D721Med (cell line): ENCODE data around the gene EEFSEC.

Experiments
- DNase-seq: peaks from one replicate; pipeline ENCODE4 v3.0.0; 2011; ENCODE audit warnings: low spot score; ENCODE audit not compliant: insufficient read length
- FAIRE-seq: peaks from 2 replicates; lab custom pipeline; 2011; peaks lifted over from hg19 to GRCh38; lab: Jason Lieb, UNC
- CTCF ChIP-seq: IDR thresholded peaks from 2 replicates; pipeline ENCODE4 v1.5.1; 2012; ENCODE audit warnings: mild to moderate bottlenecking, control low read depth; ENCODE audit not compliant: insufficient read depth; ENCODE audit errors: missing control alignments

The EEFSEC gene

GRCh38 chr3:128430731-128431130 is 277.4 kb downstream of the EEFSEC start:
- FAIRE-seq: no peak
- no peak for TF ChIP-seq CTCF
- DNase-seq: no peak

GRCh38 chr3:128431803-128432300 is 278.6 kb downstream of the EEFSEC start:
- FAIRE-seq (no peak), DNase-seq (no peak)
- TF ChIP-seq CTCF: no peak

GRCh38 chr3:128432301-128432970 is 279.2 kb downstream of the EEFSEC start:
- FAIRE-seq: no peak
- DNase-seq: no peak
- TF ChIP-seq CTCF: no peak

GRCh38 chr3:128432971-128433836 is 279.9 kb downstream of the EEFSEC start:
- no peak for TF ChIP-seq CTCF
- FAIRE-seq (no peak), DNase-seq (no peak)

- FAIRE-seq: no peak
- DNase-seq: no peak
- TF ChIP-seq CTCF: no peak
These were observed 280.5 kb downstream of the EEFSEC start for GRCh38 chr3:128433837-128434165.

GRCh38 chr3:128434524-128434923 is 281.2 kb downstream of the EEFSEC start:
- TF ChIP-seq CTCF: no peak
- no peak for FAIRE-seq

More at GRCh38 chr3:128434524-128434923, 281.2 kb downstream of the EEFSEC start:
- no peak for DNase-seq
